Smooth muscle cell (in vitro differentiated cells): Measurements from ENCODE around the gene CCDC73. TPM values are rescaled to one million over a fixed set of nuclear protein-coding genes. Genes with fewer than 3 reads are reported as not detected.

Source experiments
- DNase-seq: peaks from one replicate; lab custom pipeline; 2025; ENCODE audit not compliant: unreplicated experiment; lab: John Stamatoyannopoulos, UW
- H2AFZ ChIP-seq: fragments of 200-600 bp; sonication (generic); 2 replicates; pipeline ENCODE4 v1.6.0; 2016; ENCODE audit warnings: antibody characterized with exemption, low read depth, mild to moderate bottlenecking
- H3F3A ChIP-seq: fragments of 200-600 bp; sonication (generic); 2 replicates; pipeline ENCODE4 v1.6.0; 2017; ENCODE audit warnings: antibody characterized with exemption, low read depth
- H3K27ac ChIP-seq: fragments of 200-600 bp; sonication (generic); 2 replicates; pipeline ENCODE4 v1.5.1; 2016; ENCODE audit warnings: low read depth, mild to moderate bottlenecking
- H3K27me3 ChIP-seq: fragments of 200-600 bp; sonication (generic); 2 replicates; pipeline ENCODE4 v1.6.1; 2016; ENCODE audit warnings: low read depth, mild to moderate bottlenecking
- H3K36me3 ChIP-seq: fragments of 200-600 bp; sonication (generic); 2 replicates; pipeline ENCODE4 v1.5.1; 2016; ENCODE audit warnings: low read depth
- H3K4me1 ChIP-seq: fragments of 200-600 bp; sonication (generic); 2 replicates; pipeline ENCODE4 v1.5.1; 2016; ENCODE audit warnings: low read depth
- H3K4me2 ChIP-seq: fragments of 200-600 bp; sonication (generic); 2 replicates; pipeline ENCODE4 v1.6.0; 2016; ENCODE audit warnings: mild to moderate bottlenecking
- H3K4me3 ChIP-seq: fragments of 200-600 bp; sonication (generic); 2 replicates; pipeline ENCODE4 v1.5.1; 2016; ENCODE audit warnings: mild to moderate bottlenecking
- H3K79me2 ChIP-seq: fragments of 200-600 bp; sonication (generic); 2 replicates; pipeline ENCODE4 v1.6.0; 2016; ENCODE audit warnings: low read depth, mild to moderate bottlenecking
- H3K9ac ChIP-seq: fragments of 200-600 bp; sonication (generic); 2 replicates; pipeline ENCODE4 v1.6.0; 2016; ENCODE audit warnings: low read depth
- H3K9me3 ChIP-seq: fragments of 200-600 bp; sonication (generic); replicated peaks from 2 replicates; pipeline ENCODE4 v1.5.1; 2016; ENCODE audit warnings: low read depth
- H4K20me1 ChIP-seq: fragments of 200-600 bp; sonication (generic); 2 replicates; pipeline ENCODE4 v1.6.0; 2016; ENCODE audit warnings: low read depth
- WGBS: methylation state at CpG from one replicate; pipeline ENCODE4 v1.1.7; 2016; ENCODE audit warnings: low lambda C conversion rate; 5-methylcytosine and 5-hydroxymethylcytosine counted together
- polyA plus RNA-seq: library from polyadenylated mRNA; unstranded; fragments of >200 nt; fragmentation: Nextera tagmentation; extraction: Ambion mirVana; gene quantifications from 2 replicates; pipeline ENCODE4 v1.2.1, GENCODE V29; 2016
- total RNA-seq: library from RNA; depleted of rRNA; stranded (reverse); fragments of >200 nt; gene quantifications from 2 replicates; pipeline ENCODE4 v1.2.3, GENCODE V29; 2014
- TF ChIP-seq, protein P1 (sequence below): fragments of 200-600 bp; sonication (generic); IDR thresholded peaks from 2 replicates; pipeline ENCODE4 v1.5.1; 2017; ENCODE audit warnings: borderline replicate concordance, mild to moderate bottlenecking, antibody characterized with exemption; ENCODE audit not compliant: insufficient read depth, poor library complexity, severe bottlenecking

Gene CCDC73
- total and polyA plus RNA-seq, 2 experiments from 2014 or later = not detected

DNA sequence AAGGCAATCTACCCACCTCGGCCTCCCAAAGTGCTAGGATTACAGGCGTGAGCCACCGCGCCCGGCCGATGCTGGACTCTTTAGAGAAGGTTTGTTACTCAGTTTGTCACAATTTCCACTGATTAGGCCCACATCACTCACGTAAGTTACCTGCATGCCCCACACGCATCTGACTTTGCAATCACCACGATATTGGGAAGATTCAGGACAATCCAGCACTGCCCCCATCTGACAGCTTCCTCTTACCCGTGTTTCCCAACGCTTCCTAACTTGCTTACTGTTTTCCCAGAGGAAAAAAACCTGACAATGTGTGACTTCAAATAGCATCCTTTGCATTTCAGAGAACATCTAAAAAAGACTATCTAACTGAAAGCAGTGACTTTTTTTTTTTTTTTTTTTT lies 232.6 kb downstream of the CCDC73 start:
- Histone ChIP-seq H3K9me3 (no peaks in the 10 kb centered on the region), H4K20me1 (no peaks in the 10 kb centered on the region), H3K79me2 (no peaks in the 10 kb centered on the region), H3K4me1 (no peaks in the 10 kb centered on the region), H3K27ac (no peak overlapping the region), H2AFZ (no peak overlapping the region), H3K4me2 (no peak overlapping the region), H3K9ac (no peak overlapping the region), H3K27me3 (peaks cover 5% of the 10 kb centered on the region), H3K4me3 (no peak overlapping the region), H3K36me3 (no peaks in the 10 kb centered on the region), H3F3A (peaks cover 8% of the 10 kb centered on the region)
- 90% methylated on average over 11 of the region's 11 CpGs for WGBS
- no peak for DNase-seq
- TF ChIP-seq, protein P1, sequence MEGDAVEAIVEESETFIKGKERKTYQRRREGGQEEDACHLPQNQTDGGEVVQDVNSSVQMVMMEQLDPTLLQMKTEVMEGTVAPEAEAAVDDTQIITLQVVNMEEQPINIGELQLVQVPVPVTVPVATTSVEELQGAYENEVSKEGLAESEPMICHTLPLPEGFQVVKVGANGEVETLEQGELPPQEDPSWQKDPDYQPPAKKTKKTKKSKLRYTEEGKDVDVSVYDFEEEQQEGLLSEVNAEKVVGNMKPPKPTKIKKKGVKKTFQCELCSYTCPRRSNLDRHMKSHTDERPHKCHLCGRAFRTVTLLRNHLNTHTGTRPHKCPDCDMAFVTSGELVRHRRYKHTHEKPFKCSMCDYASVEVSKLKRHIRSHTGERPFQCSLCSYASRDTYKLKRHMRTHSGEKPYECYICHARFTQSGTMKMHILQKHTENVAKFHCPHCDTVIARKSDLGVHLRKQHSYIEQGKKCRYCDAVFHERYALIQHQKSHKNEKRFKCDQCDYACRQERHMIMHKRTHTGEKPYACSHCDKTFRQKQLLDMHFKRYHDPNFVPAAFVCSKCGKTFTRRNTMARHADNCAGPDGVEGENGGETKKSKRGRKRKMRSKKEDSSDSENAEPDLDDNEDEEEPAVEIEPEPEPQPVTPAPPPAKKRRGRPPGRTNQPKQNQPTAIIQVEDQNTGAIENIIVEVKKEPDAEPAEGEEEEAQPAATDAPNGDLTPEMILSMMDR = no peak

DNA sequence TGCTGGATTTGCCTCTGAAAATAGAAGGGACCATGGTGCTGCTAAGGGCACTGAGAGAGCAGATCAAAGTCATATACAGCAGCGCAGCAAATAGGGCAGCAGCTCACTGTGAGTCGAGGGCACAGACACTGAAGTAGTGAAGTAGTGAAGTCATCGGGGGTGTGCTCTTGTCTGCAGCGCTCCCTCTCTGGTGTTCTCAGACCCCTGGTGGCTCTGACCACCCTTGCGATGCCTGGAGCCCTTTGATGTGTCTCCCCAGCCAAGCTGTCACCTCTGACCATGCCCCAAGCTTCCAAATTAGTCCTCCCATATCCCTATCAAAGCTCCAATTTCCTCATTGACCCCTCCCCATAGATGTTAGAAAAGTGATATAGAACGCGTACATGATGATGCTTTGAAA lies 238.6 kb downstream of the CCDC73 start:
- Histone ChIP-seq H3K4me1 (no peaks in the 10 kb centered on the region), H3K4me2 (no peak overlapping the region), H3K36me3 (no peaks in the 10 kb centered on the region), H3K9ac (no peak overlapping the region), H3F3A (no peaks in the 10 kb centered on the region), H3K27me3 (peaks cover 11% of the 10 kb centered on the region), H3K27ac (no peak overlapping the region), H4K20me1 (no peaks in the 10 kb centered on the region), H2AFZ (no peak overlapping the region), H3K79me2 (no peaks in the 10 kb centered on the region), H3K9me3 (no peaks in the 10 kb centered on the region), H3K4me3 (no peak overlapping the region)
- no peak for DNase-seq
- TF ChIP-seq, protein P1 = no peak
- WGBS = 88% methylated on average over 7 of the region's 7 CpGs

DNA sequence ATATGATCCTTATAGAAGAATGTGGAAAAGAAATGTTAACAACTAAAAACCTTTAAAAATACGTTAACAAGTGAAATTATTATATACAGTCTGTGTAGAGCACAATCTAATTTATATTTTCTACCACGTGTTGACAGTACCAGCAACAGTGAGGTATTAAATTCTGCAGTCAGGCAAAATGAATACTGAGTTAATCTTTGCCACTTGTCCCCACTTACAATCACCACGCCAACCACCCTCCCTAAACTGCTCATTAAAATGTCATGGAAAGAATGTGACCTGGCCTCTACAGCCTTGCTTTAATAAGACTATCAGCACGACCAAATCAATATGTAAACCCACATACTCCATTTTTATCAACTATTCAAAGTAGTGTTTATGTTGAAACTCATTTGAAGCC lies 239.4 kb downstream of the CCDC73 start:
- DNase-seq = no peak
- Histone ChIP-seq H3K27me3 (peaks cover 11% of the 10 kb centered on the region), H3K27ac (no peak overlapping the region), H3F3A (no peaks in the 10 kb centered on the region), H3K9me3 (no peaks in the 10 kb centered on the region), H3K36me3 (no peaks in the 10 kb centered on the region), H3K4me2 (no peak overlapping the region), H3K9ac (no peak overlapping the region), H3K4me3 (no peak overlapping the region), H4K20me1 (no peaks in the 10 kb centered on the region), H3K4me1 (no peaks in the 10 kb centered on the region), H3K79me2 (no peaks in the 10 kb centered on the region), H2AFZ (no peak overlapping the region)
- 70% methylated on average over 4 of the region's 4 CpGs for WGBS
- TF ChIP-seq, protein P1 = no peak

Other genes with a start within 250 kb of the CCDC73 start
- 536 and 539 TPM in 2 replicates for gene EIF3M, start 210.8 kb downstream of the CCDC73 start, total RNA-seq
- gene EIF3M, start 210.8 kb downstream of the CCDC73 start, polyA plus RNA-seq = 178 and 193 TPM in 2 replicates
- 4.6 and 4.8 TPM in 2 replicates for gene PRRG4, start 35.3 kb upstream of the CCDC73 start, total RNA-seq
- 0.49 and 1.4 TPM in 2 replicates for gene PRRG4, start 35.3 kb upstream of the CCDC73 start, polyA plus RNA-seq
- gene QSER1, start 98.1 kb upstream of the CCDC73 start, total RNA-seq = 31.6 and 37.6 TPM in 2 replicates
- 4.1 and 5.8 TPM in 2 replicates for gene QSER1, start 98.1 kb upstream of the CCDC73 start, polyA plus RNA-seq
- gene DEPDC7, start 221.2 kb upstream of the CCDC73 start, total RNA-seq = 20.3 and 22.8 TPM in 2 replicates
- gene DEPDC7, start 221.2 kb upstream of the CCDC73 start, polyA plus RNA-seq = 8.1 and 12.5 TPM in 2 replicates
- 25.4 and 27.7 TPM in 2 replicates for gene TCP11L1, start 244.9 kb upstream of the CCDC73 start, total RNA-seq
- 7.4 and 18.1 TPM in 2 replicates for gene TCP11L1, start 244.9 kb upstream of the CCDC73 start, polyA plus RNA-seq